ENCODE results near the gene SFTPB.
"Not testable (repeated sequence)": the region's sequence is repeated elsewhere in the genome, so short reads cannot be mapped to it uniquely, and the experiment has no call there.

Gene SFTPB

DNA sequence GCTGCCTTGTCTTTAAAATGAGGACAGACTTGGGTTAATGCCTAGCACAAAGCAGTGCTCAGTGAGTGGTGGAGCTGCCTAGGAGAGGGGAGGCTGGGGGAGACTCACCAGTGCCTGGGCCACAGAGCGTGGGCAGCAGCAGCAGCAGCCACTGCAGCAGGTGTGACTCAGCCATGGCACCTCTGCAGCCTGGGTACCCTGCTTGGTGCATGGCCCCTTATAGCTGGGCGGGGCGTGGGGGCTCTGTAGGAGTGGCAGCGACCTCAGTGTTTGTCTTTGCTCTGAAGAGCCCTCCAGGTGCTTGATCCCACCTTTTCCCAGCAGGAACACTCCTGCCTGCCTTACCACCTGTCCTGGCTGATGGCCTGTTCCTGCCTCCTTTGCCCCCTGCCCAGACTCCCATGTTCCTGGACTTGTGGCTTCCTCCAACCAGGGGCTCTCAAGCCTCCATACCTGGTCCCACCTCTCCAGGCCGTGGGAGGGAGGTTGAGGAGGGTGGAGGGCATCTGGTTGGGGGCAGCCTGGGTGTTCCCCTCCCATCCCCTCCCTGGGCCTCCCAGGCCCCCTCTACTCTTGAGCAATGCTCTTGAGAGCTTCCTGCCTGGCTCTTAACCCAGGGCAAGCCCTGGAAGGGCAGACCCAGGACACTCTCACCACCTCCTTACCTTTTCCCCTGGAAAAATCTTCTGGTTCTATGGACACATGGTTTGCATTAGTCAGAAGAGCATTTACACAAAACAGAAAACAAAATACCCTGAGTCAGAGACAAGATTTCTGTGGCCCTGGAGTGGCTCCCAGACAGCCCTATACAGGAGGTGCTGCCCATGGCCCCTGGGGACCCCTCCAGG lies at the start of gene SFTPB:
Gene SFTPB (minus strand): TSS at position 191 of the 848 bp plus-strand sequence. CDS start 16 bp downstream, at position 175.
- no peak for DNase-seq (ENCODE audit: low spot score)
- TF ChIP-seq, protein P1, sequence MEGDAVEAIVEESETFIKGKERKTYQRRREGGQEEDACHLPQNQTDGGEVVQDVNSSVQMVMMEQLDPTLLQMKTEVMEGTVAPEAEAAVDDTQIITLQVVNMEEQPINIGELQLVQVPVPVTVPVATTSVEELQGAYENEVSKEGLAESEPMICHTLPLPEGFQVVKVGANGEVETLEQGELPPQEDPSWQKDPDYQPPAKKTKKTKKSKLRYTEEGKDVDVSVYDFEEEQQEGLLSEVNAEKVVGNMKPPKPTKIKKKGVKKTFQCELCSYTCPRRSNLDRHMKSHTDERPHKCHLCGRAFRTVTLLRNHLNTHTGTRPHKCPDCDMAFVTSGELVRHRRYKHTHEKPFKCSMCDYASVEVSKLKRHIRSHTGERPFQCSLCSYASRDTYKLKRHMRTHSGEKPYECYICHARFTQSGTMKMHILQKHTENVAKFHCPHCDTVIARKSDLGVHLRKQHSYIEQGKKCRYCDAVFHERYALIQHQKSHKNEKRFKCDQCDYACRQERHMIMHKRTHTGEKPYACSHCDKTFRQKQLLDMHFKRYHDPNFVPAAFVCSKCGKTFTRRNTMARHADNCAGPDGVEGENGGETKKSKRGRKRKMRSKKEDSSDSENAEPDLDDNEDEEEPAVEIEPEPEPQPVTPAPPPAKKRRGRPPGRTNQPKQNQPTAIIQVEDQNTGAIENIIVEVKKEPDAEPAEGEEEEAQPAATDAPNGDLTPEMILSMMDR (IDR thresholded peaks at IDR 0.05; ENCODE audit: extremely low read depth, missing control alignments): no peak

DNA sequence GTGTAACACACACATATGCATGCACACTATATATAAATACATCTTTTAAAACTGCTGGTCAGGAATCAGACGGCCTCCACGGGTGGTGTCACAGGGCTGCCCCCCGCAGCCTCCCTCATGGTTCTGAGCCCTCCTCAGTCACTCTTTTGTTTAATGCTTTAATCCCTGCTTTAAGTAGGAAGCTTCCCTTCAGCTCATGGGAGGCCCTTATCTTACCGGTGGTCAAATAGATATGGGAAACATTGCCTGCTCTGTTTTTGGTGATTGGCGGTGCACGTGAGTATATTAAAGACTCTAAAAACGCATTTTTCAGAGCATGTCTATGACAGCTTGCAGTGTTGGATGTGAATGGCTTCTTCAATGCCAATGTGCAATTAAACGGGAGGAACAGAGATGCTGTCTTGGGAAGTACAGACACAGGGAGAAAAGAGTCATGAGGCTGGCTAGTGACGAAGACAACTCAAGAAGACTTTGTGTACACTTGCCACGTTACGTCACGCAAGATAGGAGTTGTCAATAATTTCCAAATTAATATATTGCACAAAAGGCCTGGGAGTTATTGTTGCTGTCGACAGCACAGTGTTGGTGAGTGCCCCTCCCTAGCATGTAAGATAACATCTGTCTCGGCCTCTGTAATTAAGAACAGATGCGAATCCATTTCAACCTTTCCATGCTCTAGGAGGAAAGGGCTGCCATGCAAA lies 49.5 kb upstream of the SFTPB start:
- no peak for DNase-seq (ENCODE audit: low spot score)
- TF ChIP-seq, protein P1 (IDR thresholded peaks at IDR 0.05; ENCODE audit: extremely low read depth, missing control alignments): no peak

DNA sequence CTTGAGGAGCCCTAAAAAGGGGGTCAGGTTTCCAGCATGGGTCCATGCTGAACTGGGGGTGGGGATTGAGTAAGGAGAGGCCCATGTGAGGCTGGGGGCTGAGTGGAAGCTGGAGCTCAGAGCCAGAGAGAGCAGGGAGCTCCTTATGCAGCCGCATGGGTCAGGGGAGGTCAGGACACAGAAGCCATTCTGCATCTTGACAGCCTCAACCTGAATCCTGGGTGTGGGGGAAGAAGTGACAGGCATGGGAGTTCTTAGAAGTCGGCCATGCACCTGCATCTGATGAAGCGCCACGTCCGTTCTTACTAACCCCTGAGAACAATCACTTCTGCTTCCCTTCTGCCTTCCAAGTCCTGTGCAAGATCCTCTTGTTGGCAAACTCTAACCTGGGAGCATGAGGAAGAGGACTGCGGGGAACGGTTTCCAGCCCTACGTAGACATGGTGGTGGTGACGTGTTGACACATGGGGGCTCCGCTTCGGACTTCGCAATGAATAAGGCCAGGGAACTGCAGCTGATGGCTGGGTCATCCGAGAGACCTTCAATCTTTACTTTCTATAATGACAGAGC lies 48.4 kb upstream of the SFTPB start:
- no peak for DNase-seq (ENCODE audit: low spot score)

DNA sequence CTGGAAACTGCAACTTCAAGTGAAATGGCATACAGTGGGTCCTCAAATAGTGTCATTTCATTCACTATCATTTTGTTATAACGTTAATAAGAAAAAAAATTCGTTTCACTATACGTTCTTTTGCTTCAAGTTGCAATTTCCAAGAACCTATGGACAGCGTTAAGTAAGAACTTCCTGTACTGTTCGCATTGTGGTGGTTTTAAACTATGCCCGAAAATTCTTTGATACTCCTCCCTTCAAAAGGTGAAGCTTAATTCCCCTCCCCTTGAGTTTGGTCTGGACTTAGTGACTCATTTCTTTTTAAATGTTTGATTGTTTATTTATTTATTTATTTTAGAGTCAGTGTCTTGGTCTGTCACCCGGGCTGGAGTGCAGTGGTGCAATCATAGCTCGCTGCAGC lies 46.8 kb upstream of the SFTPB start:
- no peak for DNase-seq (ENCODE audit: low spot score)
- TF ChIP-seq, protein P1 (IDR thresholded peaks at IDR 0.05; ENCODE audit: extremely low read depth, missing control alignments): no peak

More for the DNA sequence above, 48.4 kb upstream of the SFTPB start:
- TF ChIP-seq, protein P1 (IDR thresholded peaks at IDR 0.05; ENCODE audit: extremely low read depth, missing control alignments): no peak

- not testable (repeated sequence) for DNase-seq (ENCODE audit: low spot score)
Measured at GRCh38 chr2:85714421-85714820, 46.4 kb upstream of the SFTPB start.

DNA sequence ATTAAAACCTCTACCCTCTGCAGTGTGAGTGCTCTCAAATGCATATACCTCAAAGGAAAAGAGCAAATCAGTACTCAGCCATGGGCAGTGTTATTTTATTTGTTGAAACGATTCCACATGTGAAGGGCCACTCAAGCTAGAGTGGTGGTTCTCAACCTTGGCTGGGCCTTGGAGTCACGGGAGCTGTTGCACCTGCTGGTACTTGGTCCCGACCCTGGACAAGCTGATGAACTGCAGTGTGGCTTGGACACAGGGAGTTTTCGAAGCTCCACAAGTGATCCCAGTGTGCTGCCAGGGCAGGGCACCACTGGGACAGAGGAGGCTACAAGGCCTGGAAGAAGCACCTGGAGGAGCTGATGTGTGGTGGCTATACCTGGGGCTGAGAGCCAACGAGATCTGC lies 45.8 kb upstream of the SFTPB start:
- no peak for DNase-seq (ENCODE audit: low spot score)
- TF ChIP-seq, protein P1 (IDR thresholded peaks at IDR 0.05; ENCODE audit: extremely low read depth, missing control alignments): no peak

DNA sequence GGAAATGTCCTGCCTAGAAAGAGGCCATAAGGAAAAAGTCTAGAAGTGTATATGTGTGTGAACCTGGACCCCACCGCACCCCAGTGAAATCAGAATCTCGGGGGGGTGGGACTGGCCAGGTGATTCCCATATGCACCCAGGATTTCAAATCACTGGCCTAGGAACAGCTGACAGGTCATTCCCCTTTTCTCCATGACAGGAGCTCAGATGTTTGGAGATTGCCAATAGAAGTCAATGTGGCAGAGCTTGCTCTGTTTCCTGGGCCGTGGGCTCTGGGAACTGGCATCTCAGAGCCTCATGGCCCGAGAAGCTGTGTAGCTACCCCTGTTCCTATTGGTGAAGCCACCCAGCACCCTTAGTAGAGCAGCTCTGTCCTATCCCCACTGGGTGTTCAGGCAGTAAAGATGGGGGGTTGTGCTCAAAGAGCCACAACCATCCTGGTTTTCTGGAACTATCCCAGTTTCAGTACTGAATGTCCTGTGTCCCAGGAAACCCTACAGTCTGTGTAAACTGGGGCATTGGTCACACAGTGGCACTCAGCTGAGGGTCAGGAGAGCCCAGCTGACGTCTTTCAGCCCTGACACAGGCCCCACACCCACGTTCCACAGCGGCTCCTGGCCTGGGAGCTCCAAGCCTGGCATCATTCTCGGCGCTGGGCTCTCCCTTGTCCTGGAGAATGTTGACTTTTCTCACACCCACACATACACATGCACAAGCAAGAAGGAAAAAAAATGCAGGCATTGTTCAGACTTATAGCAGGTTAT lies 45.0 kb upstream of the SFTPB start:
- TF ChIP-seq, protein P1 (IDR thresholded peaks at IDR 0.05; ENCODE audit: extremely low read depth, missing control alignments): no peak
- no peak for DNase-seq (ENCODE audit: low spot score)

Measured in GM20000 (cell line).